GM12878 (cell line): ENCODE results near the gene ADAMTS2. TPM values are rescaled to one million over a fixed set of nuclear protein-coding genes. Genes with fewer than 3 reads are reported as not detected.

Source experiments
- BCL11A ChIP-seq: IDR thresholded peaks from 2 replicates; pipeline ENCODE4 v1.6.1; 2011; ENCODE audit warnings: low read depth, low read length
- CTCF ChIP-seq, 3 experiments: IDR thresholded peaks in 2 of 3; conservative IDR thresholded peaks in 1 of 3; 2 replicates each; pipeline ENCODE4 v1.5.1; 2011; ENCODE audit warnings: low read depth in 3 of 3, low read length in 3 of 3, mild to moderate bottlenecking in 3 of 3, control low read depth in 2 of 3, moderate library complexity in 2 of 3, inconsistent platforms in 1 of 3, mixed read lengths in 1 of 3; ENCODE audit not compliant: control insufficient read depth in 2 of 3, insufficient read depth in 1 of 3; ENCODE audit errors: extremely low read depth in 1 of 3
- IRF4 ChIP-seq: IDR thresholded peaks from 2 replicates; pipeline ENCODE4 v1.6.1; 2011; ENCODE audit warnings: low read depth, low read length
- RCOR1 ChIP-seq: conservative IDR thresholded peaks from 2 replicates; pipeline ENCODE4 v1.6.1; 2012; ENCODE audit warnings: low read depth, low read length, improper control_type of control experiment
- SKIL ChIP-seq: fragments of 450-650 bp; IDR thresholded peaks from 2 replicates; pipeline ENCODE4 v1.6.1; 2017; ENCODE audit warnings: mild to moderate bottlenecking, low read depth, inconsistent platforms; ENCODE audit not compliant: poor library complexity, severe bottlenecking
- SMAD1 ChIP-seq: fragments of 450-650 bp; IDR thresholded peaks from 2 replicates; pipeline ENCODE4 v1.6.1; 2018; ENCODE audit warnings: mild to moderate bottlenecking, low read depth; ENCODE audit not compliant: partially characterized antibody
- TCF12 ChIP-seq: IDR thresholded peaks from 2 replicates; pipeline ENCODE4 v1.6.1; 2011; ENCODE audit warnings: low read depth, mild to moderate bottlenecking, low read length
- polyA plus RNA-seq, 11 experiments: library from polyadenylated mRNA; depleted of rRNA in 4 of 11; unstranded in 6 of 11; stranded (reverse) in 5 of 11; fragments of >200 nt; fragmentation: Nextera tagmentation in 4 of 11; fragmentation: Illumina TruSeq in 1 of 11; extraction: Ambion mirVana in 4 of 11; extraction: Trizol in 1 of 11; gene quantifications; 1 replicate in 1 of 11; 2 replicates in 10 of 11; pipeline versions ENCODE4 v1.2.1 to v1.2.3, GENCODE V29; 2011 to 2016; ENCODE audit warnings: inconsistent platforms in 2 of 11, missing spikeins in 2 of 11, low read depth in 1 of 11
- total RNA-seq, 4 experiments: library from RNA; depleted of rRNA in 3 of 4; stranded (reverse); fragments of >200 nt in 3 of 4; fragmentation: Illumina TruSeq in 1 of 4; extraction: Trizol in 1 of 4; gene quantifications; 2 replicates each; pipeline versions ENCODE4 v1.2.1 to v1.2.3, GENCODE V29; 2013 to 2021

The ADAMTS2 gene
- total and polyA plus RNA-seq, 10 of the 15 experiments (the other 5 are each of a cell fraction or from before 2014, with no cell fraction given): 0.03 to 0.05 TPM; not detected in 8

GRCh38 chr5:179294131-179294780, 51.0 kb downstream of the ADAMTS2 start (continued):
- TF ChIP-seq RCOR1: no peak
- no peak for TF ChIP-seq TCF12
- no peak for TF ChIP-seq SKIL
- no peak for TF ChIP-seq CTCF (IDR thresholded peaks at IDR 0.05 in 2 of 3, conservative IDR thresholded peaks at IDR 0.05 in 1 of 3; ENCODE audit: control insufficient read depth in 2 of 3, extremely low read depth in 1 of 3, insufficient read depth in 1 of 3, low read depth in 3 of 3, low read length in 3 of 3)
- no peak for TF ChIP-seq SMAD1
- no peak for TF ChIP-seq BCL11A
- no peak for TF ChIP-seq IRF4
- TF ChIP-seq, all 136 proteins: peak for 0
